ENCODE measurements around the gene CRTAC1.
A peak's percentile ranks its signal among the peaks of the same experiment; 100 is the strongest.
"Not testable (repeated sequence)": the region's sequence is repeated elsewhere in the genome, so short reads cannot be mapped to it uniquely, and the experiment has no call there.

Gene CRTAC1

GRCh38 chr10:97849687-97850402 lies 180.6 kb downstream of the CRTAC1 start, which contains the start of gene GOLGA7B:
TSS of gene GOLGA7B (plus strand) at chr10:97849843. CDS start at chr10:97850304, 461 bp downstream.
- no peak for TF ChIP-seq CTCF (IDR thresholded peaks at IDR 0.05; ENCODE audit: borderline replicate concordance, insufficient read depth, low read depth, low read length)
- H3K4me3 ChIP-seq (ENCODE audit: low read depth, low read length) = peak within 1 kb of the TSS; percentile 41

DNA sequence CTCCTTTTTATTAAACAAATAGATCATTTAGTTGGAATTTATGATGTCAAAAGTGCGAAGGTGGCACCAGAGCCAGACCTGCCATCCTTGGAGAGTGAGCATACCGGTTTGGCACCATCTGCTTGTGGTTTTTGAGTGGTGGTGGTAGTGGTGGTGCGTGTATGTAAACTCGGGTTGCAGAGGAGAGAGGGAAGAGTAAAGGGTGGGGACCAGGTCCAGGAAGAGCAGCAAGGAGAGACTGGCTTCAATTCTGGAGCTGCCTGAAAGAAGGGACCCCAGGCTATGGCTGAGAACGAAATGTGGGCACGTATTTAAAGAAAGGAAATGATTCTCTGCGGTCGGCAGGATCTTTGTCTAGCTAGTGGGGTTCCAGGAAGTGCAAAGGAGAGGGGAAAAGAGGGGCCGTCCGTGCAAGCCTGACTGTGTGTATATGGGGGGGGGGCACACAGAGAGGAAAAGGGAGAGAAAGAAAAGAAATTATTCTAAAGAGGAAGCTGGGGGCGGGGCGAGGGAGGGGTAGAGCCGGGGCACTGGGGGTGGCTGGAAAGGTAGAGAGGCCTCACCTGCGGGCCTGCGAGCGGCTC lies 181.2 kb downstream of the CRTAC1 start:
- peak overlapping the region; percentile 41 for H3K4me3 ChIP-seq (ENCODE audit: low read depth, low read length)

DNA sequence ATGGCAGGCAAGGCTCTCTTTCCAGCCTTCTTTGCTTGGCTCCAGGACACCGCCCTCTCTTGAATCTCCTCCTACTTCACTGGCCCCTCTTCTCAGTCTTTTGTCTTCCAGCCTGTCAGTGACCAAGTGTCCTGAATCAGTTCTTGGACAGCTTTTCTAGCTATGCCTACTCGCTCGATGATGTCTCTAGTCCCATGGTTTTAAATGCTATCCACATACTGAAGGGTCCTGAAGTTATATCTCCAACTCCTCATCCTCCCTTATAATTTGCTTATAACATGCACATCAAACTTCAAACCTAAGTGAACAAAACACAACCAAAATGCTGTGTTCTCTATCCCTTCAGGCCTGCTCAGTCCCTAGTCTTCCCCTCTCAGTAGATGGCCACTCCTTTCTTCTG lies 185.7 kb downstream of the CRTAC1 start:
- H3K4me3 ChIP-seq (ENCODE audit: low read depth, low read length) = no peak overlapping the region
- TF ChIP-seq CTCF (IDR thresholded peaks at IDR 0.05; ENCODE audit: borderline replicate concordance, insufficient read depth, low read depth, low read length) = no peak

More for the DNA sequence above, 181.2 kb downstream of the CRTAC1 start:
- TF ChIP-seq CTCF (IDR thresholded peaks at IDR 0.05; ENCODE audit: borderline replicate concordance, insufficient read depth, low read depth, low read length) = no peak

- not testable (repeated sequence) for H3K4me3 ChIP-seq (ENCODE audit: low read depth, low read length)
Observed at GRCh38 chr10:97843972-97844371, 186.4 kb downstream of the CRTAC1 start.

DNA sequence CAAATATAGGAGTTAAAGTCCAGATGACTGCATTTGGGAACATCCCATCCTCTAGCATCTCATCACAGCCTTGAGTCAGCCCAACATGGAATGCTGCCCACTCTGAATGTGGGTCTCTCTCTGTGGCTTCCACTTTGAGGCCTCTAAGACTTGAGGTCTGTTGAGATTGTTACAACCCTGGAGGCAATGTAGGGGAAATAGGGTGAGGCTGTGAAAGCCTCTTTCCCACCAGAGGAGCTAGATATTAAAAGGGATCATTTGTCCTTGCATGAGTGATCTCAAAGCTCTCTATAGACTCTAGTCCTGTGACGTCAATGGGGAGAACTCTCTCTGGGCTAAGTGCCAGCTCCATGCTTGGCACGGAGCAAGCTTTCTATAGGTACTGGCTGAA lies 187.1 kb downstream of the CRTAC1 start:
- TF ChIP-seq CTCF (IDR thresholded peaks at IDR 0.05; ENCODE audit: borderline replicate concordance, insufficient read depth, low read depth, low read length) = no peak
- no peak overlapping the region for H3K4me3 ChIP-seq (ENCODE audit: low read depth, low read length)

DNA sequence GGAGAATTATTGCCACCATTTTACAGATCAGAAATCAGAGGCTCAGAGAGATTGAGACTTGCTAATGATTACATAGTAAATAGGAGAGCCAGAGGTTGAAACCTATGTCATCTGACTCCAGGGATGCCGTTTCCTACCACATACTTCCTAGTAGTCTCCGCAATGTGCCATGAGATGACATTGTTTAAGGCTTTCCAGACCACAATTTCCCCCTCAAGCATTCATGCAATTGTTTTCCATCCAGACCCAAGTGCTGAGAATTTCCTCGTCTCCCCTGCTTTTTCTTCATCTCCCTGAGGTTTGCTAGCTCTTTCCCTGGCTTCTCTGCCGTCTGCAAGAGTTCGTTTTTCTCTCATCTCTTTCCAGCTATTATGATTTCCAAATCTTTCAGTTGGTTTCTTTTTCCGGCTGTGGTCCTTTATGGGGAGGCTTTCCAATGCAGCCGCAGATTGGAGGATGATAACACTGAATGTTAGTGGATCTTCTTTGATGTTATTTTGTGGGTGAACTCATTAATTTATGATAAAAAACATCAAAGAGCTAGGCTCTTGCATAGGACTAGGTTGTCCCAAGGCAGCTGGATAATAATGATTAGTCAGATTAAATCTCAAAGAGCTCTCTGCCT lies 187.7 kb downstream of the CRTAC1 start:
- TF ChIP-seq CTCF (IDR thresholded peaks at IDR 0.05; ENCODE audit: borderline replicate concordance, insufficient read depth, low read depth, low read length) = no peak
- H3K4me3 ChIP-seq (ENCODE audit: low read depth, low read length) = no peak overlapping the region

DNA sequence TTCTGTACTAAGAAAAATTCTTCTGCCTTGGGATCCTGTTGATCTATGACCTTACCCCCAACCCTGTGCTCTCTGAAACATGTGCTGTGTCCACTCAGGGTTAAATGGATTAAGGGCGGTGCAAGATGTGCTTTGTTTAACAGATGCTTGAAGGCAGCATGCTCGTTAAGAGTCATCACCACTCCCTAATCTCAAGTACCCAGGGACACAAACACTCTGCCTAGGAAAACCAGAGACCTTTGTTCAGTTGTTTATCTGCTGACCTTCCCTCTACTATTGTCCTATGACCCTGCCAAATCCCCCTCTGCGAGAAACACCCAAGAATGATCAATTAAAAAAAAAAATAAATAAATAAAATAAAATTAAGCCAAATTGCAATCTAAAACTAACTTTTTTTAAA lies 188.3 kb downstream of the CRTAC1 start:
- not testable (repeated sequence) for H3K4me3 ChIP-seq (ENCODE audit: low read depth, low read length)

DNA sequence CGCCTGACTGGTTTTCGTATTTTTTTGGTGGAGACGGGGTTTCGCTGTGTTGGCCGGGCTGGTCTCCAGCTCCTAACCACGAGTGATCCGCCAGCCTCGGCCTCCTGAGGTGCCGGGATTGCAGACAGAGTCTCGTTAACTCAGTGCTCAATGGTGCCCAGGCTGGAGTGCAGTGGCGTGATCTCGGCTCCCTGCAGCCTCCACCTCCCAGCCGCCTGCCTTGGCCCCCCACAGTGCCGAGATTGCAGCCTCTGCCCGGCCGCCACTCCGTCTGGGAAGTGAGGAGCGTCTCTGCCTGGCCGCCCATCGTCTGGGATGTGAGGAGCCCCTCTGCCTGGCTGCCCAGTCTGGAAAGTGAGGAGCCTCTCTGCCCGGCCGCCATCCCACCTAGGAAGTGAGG lies 189.3 kb downstream of the CRTAC1 start:
- not testable (repeated sequence) for H3K4me3 ChIP-seq (ENCODE audit: low read depth, low read length)

Measured in GM12875 (cell line).